IMR-90 (cell line): ENCODE data around the gene ZFP36L2. TPM values are rescaled to one million over a fixed set of nuclear protein-coding genes. Genes with fewer than 3 reads are reported as not detected.

ENCODE experiments used
- ATAC-seq: fragments of 200-7000 bp; cut with Tn5 transposase; 2 replicates; pipeline ENCODE4 v1.9.1; 2020; ENCODE audit warnings: low read depth, mild to moderate bottlenecking, moderate library complexity
- BruUV-seq: library from RNA; stranded (reverse); fragments of 400-500 nt; replicated peaks from 2 replicates; lab custom pipeline; 2021; lab: Mats Ljungman, UMichigan
- CTCF ChIA-PET: fragments of 300-600 bp; formaldehyde crosslinking; extraction: SDS; loops from one replicate; lab custom pipeline; 2021; ENCODE audit warnings: antibody characterized with exemption; lab: Yijun Ruan, JAX
- POLR2A ChIA-PET: fragments of 300-600 bp; sonication (Branson Sonifier 250); formaldehyde crosslinking; loops from one replicate; lab custom pipeline; 2022; ENCODE audit warnings: antibody characterized with exemption; ENCODE audit not compliant: unreplicated experiment; lab: Charles Lee
- DNase-seq: peaks from one replicate; pipeline ENCODE4 v3.0.0; 2013
- H2AFZ ChIP-seq: replicated peaks from 2 replicates; pipeline ENCODE3; 2013; ENCODE audit warnings: low read length, mild to moderate bottlenecking; ENCODE audit not compliant: poor library complexity
- H2AK5ac ChIP-seq: 2 replicates; pipeline ENCODE4 v1.6.1; 2013; ENCODE audit warnings: low read depth, low read length, inconsistent platforms
- H2AK9ac ChIP-seq: replicated peaks from 2 replicates; pipeline ENCODE3; 2013; ENCODE audit warnings: mild to moderate bottlenecking, low read depth, low read length, moderate library complexity; ENCODE audit not compliant: poor library complexity
- H2BK120ac ChIP-seq: 2 replicates; pipeline ENCODE4 v1.6.1; 2013; ENCODE audit warnings: low read depth, low read length, inconsistent platforms
- H2BK15ac ChIP-seq: 3 replicates; pipeline ENCODE4 v1.6.1; 2013; ENCODE audit warnings: low read depth, low read length, inconsistent platforms
- H2BK20ac ChIP-seq: 2 replicates; pipeline ENCODE4 v1.6.1; 2013; ENCODE audit warnings: low read depth, mild to moderate bottlenecking, inconsistent platforms, low read length, moderate library complexity
- H2BK5ac ChIP-seq: 2 replicates; pipeline ENCODE4 v1.6.1; 2013; ENCODE audit warnings: mild to moderate bottlenecking, low read depth, low read length, inconsistent platforms; ENCODE audit not compliant: poor library complexity, severe bottlenecking
- H3K14ac ChIP-seq: replicated peaks from 2 replicates; pipeline ENCODE4 v1.6.1; 2013; ENCODE audit warnings: low read depth, low read length, inconsistent platforms
- H3K18ac ChIP-seq: 2 replicates; pipeline ENCODE4 v1.6.1; 2013; ENCODE audit warnings: low read depth, low read length, control low read depth
- H3K23ac ChIP-seq: 2 replicates; pipeline ENCODE4 v1.6.1; 2013; ENCODE audit warnings: low read depth, low read length, inconsistent platforms
- H3K27ac ChIP-seq: 2 replicates; pipeline ENCODE4 v1.5.1; 2013; ENCODE audit warnings: mild to moderate bottlenecking, control low read depth, low read length; ENCODE audit not compliant: insufficient read depth
- H3K27me3 ChIP-seq: 2 replicates; pipeline ENCODE4 v1.6.1; 2013; ENCODE audit warnings: low read length; ENCODE audit not compliant: control insufficient read depth, insufficient read depth
- H3K36me3 ChIP-seq: 2 replicates; pipeline ENCODE4 v1.6.1; 2013; ENCODE audit warnings: low read length, mixed read lengths; ENCODE audit not compliant: control insufficient read depth, insufficient read depth
- H3K4ac ChIP-seq: 2 replicates; pipeline ENCODE4 v1.6.1; 2013; ENCODE audit warnings: low read depth, low read length, inconsistent platforms
- H3K4me1 ChIP-seq: 2 replicates; pipeline ENCODE4 v1.6.1; 2013; ENCODE audit warnings: low read length, mixed read lengths; ENCODE audit not compliant: control insufficient read depth, insufficient read depth
- H3K4me2 ChIP-seq: 2 replicates; pipeline ENCODE4 v1.6.1; 2013; ENCODE audit warnings: low read depth, mild to moderate bottlenecking, control low read depth, low read length, moderate library complexity
- H3K4me3 ChIP-seq: 2 replicates; pipeline ENCODE4 v1.5.1; 2013; ENCODE audit warnings: low read depth, mild to moderate bottlenecking, control low read depth, low read length, moderate library complexity; ENCODE audit not compliant: insufficient read depth
- H3K56ac ChIP-seq: 2 replicates; pipeline ENCODE4 v1.6.1; 2013; ENCODE audit warnings: low read length, inconsistent platforms; ENCODE audit not compliant: insufficient read depth; ENCODE audit errors: extremely low read depth
- H3K79me1 ChIP-seq, 2 experiments: 2 replicates each; pipeline ENCODE4 v1.6.1; 2013; ENCODE audit warnings: low read length in 2 of 2, inconsistent platforms in 1 of 2, low read depth in 1 of 2
- H3K9ac ChIP-seq: 2 replicates; pipeline ENCODE4 v1.6.1; 2013; ENCODE audit warnings: low read depth, low read length, control low read depth
- H3K9me1 ChIP-seq: 2 replicates; pipeline ENCODE4 v1.6.1; 2013; ENCODE audit warnings: low read length, inconsistent platforms; ENCODE audit not compliant: insufficient read depth
- H3K9me3 ChIP-seq: 2 replicates; pipeline ENCODE4 v1.6.1; 2013; ENCODE audit warnings: low read length; ENCODE audit not compliant: control insufficient read depth, insufficient read depth
- H4K20me1 ChIP-seq: 2 replicates; pipeline ENCODE4 v1.6.1; 2013; ENCODE audit warnings: low read length, inconsistent platforms; ENCODE audit not compliant: insufficient read depth
- H4K5ac ChIP-seq: 2 replicates; pipeline ENCODE4 v1.6.1; 2013; ENCODE audit warnings: mild to moderate bottlenecking, low read depth, low read length, control low read depth
- H4K8ac ChIP-seq, 2 experiments: 2 replicates each; pipeline ENCODE4 v1.6.1; 2013; ENCODE audit warnings: low read depth in 2 of 2, low read length in 2 of 2, control low read depth in 1 of 2, inconsistent platforms in 1 of 2
- H4K91ac ChIP-seq: 2 replicates; pipeline ENCODE4 v1.6.1; 2013; ENCODE audit warnings: low read depth, low read length, inconsistent platforms; ENCODE audit not compliant: insufficient read depth
- MAZ ChIP-seq: IDR thresholded peaks from 2 replicates; pipeline ENCODE4 v1.6.1; 2012; ENCODE audit warnings: low read depth, mild to moderate bottlenecking, low read length, improper control_type of control experiment, moderate library complexity, borderline replicate concordance
- RCOR1 ChIP-seq: IDR thresholded peaks from 2 replicates; pipeline ENCODE4 v1.6.1; 2012; ENCODE audit warnings: mild to moderate bottlenecking, low read length, improper control_type of control experiment; ENCODE audit not compliant: insufficient replicate concordance
- WGBS, 2 experiments: methylation state at CpG; one replicate each; pipeline versions ENCODE4 v1.1.5 to v1.1.7; 2013; ENCODE audit warnings: missing lambda C conversion rate in 2 of 2; ENCODE audit not compliant: insufficient read length in 1 of 2; ENCODE audit errors: extremely low coverage in 2 of 2; 5-methylcytosine and 5-hydroxymethylcytosine counted together
- dilution Hi-C: fragments of 300-500 bp; cut with HindIII; formaldehyde crosslinking; loops from one replicate; pipeline ENCODE4 v1.14.3; 2018; ENCODE audit warnings: low sequenced_read_pairs; ENCODE audit not compliant: unreplicated experiment
- in situ Hi-C: fragments of 300-500 bp; cut with MboI; formaldehyde crosslinking; loops from 3 replicates; pipeline ENCODE4 v1.14.3; 2019; ENCODE audit warnings: low sequenced_read_pairs, inconsistent platforms, mixed read lengths
- intact Hi-C: fragments of 100-400 bp; cut with micrococcal nuclease; formaldehyde crosslinking; loops from 2 replicates; pipeline ENCODE4 v1.10.0; 2022
- polyA plus RNA-seq, 3 experiments: library from polyadenylated mRNA; depleted of rRNA; stranded (reverse); fragments of >200 nt; gene quantifications; 2 replicates each; pipeline ENCODE4 v1.2.3, GENCODE V29; 2012; ENCODE audit warnings: low replicate concordance in 1 of 3
- total RNA-seq: library from RNA; depleted of rRNA; stranded (reverse); fragments of >200 nt; gene quantifications from 2 replicates; pipeline ENCODE4 v1.2.3, GENCODE V29; 2012

ZFP36L2 gene
- total and polyA plus RNA-seq, 2 of the 4 experiments (the other 2 are of a cell fraction): 1.8 to 20.1 TPM

GRCh38 chr2:43274721-43275120, 48.3 kb upstream of the ZFP36L2 start:
- no peak overlapping the region for H2BK15ac ChIP-seq
- no TSS peak for BruUV-seq
- peaks cover 19% of the 10 kb centered on the region for H3K4me1 ChIP-seq
- no peak overlapping the region for H2BK120ac ChIP-seq
- H4K91ac ChIP-seq: no peak overlapping the region
- H2AK5ac ChIP-seq: no peak overlapping the region
- in situ Hi-C loops: no loop called here
- no peak overlapping the region for H3K9ac ChIP-seq
- H3K56ac ChIP-seq: no peak overlapping the region
- CTCF ChIA-PET: no interaction called here
- DNase-seq (no peak), ATAC-seq (no peak)
- H4K20me1 ChIP-seq: 0 out of 2 replicates have a peak, but pooled peaks cover 3% of the 10 kb centered on the region
- peaks cover 9% of the 10 kb centered on the region; the same call in 1 of the 2 replicates for H3K9me1 ChIP-seq
- no peak overlapping the region for H4K5ac ChIP-seq
- no peak overlapping the region for H2BK5ac ChIP-seq
- TF ChIP-seq MAZ (no peak), RCOR1 (no peak)
- no CpG with 5 or more reads among the region's 4 CpGs for WGBS, 2 experiments
- no peak overlapping the region for H3K18ac ChIP-seq
- H3K4me3 ChIP-seq: no peak overlapping the region
- no peak overlapping the region for H3K27ac ChIP-seq
- no peak overlapping the region for H4K8ac ChIP-seq
- H2BK20ac ChIP-seq: no peak overlapping the region
- no peak overlapping the region for H3K4ac ChIP-seq
- H3K23ac ChIP-seq: no peak overlapping the region
- no peak overlapping the region for H3K4me2 ChIP-seq
- no peaks in the 10 kb centered on the region for H3K27me3 ChIP-seq
- intact Hi-C loops: loop anchor here (2.0 kb wide), 1 partner anchor 14 kb away; no protein-coding TSS in a partner anchor
- POLR2A ChIA-PET: no interaction called here
- H3K9me3 ChIP-seq: no peaks in the 10 kb centered on the region
- H3K36me3 ChIP-seq: no peaks in the 10 kb centered on the region
- H3K79me1 ChIP-seq: no peaks in the 10 kb centered on the region
- H2AFZ ChIP-seq: no peak overlapping the region
- no peak overlapping the region for H2AK9ac ChIP-seq
- dilution Hi-C loops: no loop called here
- no peak overlapping the region for H3K14ac ChIP-seq
